GF-D8 (cell line): ENCODE measurements around the gene NXPH2.

Experiments used
- DNase-seq: peaks from one replicate; lab custom pipeline; 2025; lab: John Stamatoyannopoulos, UW

Gene NXPH2

GRCh38 chr2:138779781-138780445, at the start of gene NXPH2:
TSS of gene NXPH2 (minus strand) at chr2:138780390. CDS start at chr2:138780241, 149 bp downstream.
- no peak for DNase-seq

- no peak for DNase-seq
Measured at GRCh38 chr2:138829326-138829919, 49.2 kb upstream of the NXPH2 start.

DNA sequence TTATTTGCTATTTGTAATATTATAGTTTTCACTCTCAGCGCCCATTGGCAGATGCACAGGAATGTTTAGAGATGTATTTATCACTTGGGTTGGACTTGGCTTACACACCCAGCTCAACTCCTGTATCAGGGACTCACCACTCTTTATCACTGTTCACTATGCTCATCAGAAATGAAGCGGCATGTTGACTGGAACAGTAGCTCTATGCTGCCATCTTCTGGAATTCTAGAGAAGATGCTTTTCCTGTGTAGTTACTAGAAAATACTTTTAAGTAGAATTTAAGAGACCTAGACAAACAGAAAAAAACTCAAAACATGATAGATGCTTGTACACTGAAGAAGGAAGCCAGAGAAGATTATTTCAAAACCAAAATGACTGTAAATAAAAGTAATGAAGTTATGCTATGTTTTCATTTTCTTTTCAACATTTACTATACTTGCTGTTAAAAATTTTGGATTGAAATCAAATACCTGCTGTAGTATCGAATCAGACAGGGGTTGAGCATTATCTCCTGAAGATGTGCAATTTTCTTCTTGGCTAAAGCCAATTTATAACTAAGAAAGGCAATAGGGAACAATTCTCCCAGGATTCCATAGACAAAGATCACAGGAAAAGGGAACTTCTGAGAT, 47.4 kb upstream of the NXPH2 start:
- DNase-seq: peak; percentile 9

GRCh38 chr2:138823666-138824065, 43.5 kb upstream of the NXPH2 start:
- no peak for DNase-seq

DNA sequence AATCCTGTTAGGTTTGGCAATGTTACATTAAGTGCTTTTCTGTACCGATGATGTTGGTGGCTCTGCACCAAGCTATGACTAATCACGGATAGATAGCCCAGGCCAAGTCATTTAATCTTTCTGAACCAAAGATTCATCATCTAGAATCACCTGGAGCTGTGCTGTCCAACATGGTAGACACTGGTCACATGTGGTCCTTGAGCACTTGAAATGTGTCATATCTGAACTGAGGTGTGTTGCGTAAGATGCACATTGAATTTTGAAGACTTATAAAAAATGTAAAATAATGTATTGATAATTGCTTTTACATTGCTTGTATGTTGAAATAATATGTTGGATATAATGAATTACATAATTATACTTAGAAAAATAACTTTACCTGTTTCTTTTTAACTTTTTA, 39.8 kb upstream of the NXPH2 start:
- no peak for DNase-seq

DNA sequence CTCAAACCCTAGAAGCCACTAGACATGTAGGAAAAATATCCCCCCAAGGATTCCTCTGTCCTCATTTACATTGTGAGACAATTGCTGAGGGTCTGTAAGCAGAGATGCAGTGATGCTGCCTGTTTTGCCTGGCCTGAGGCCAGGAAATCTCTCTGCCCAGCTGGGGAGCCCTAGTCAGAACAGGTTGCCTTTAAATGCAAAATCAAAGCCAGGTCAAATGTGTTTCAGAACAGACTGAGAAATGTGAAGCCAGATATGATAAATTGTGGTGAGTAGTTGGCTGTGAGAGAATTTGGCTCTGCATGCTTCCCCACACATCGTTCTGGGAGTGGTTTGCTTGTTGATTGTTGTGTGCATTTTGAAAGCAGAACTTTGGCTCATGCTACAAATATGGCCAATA, 38.4 kb upstream of the NXPH2 start:
- DNase-seq: no peak

DNA sequence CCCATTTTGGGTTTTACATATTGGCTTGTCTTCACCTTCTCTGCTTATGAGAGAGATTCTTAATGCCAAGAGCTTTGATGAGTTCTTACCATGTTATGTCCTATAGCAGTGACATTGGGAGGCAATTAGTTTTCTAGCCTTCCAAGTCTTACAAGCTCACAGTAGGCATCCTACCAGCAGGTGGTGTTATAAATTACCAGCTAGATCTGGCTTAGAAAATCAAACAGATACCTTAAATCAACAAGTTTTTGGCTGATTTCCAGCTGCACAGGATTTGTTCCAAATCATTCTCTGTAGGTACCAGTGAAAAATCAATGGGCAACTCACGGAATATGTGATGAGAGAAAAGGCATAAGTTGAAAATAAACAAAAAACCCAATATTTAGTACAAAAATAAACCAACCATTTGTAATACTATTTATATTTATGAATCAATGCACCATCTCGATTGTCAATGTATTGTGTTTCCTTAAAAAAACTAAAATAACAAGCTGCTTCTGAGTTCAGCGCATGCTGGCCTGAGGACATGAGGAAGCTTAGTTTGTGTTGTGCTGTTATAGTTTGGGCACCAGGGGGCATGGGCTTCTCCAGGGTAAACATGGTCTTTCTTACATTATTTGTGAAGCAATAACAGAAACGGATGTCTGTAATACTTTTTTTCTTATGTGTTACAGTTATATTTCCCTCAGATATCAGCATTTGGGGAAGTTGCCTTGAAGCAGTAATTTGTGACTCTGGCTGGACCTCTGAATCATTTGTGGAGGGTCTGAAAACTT, 34.1 kb upstream of the NXPH2 start:
- no peak for DNase-seq

- DNase-seq: no peak
Measured at GRCh38 chr2:138811431-138811830, 31.2 kb upstream of the NXPH2 start.

DNA sequence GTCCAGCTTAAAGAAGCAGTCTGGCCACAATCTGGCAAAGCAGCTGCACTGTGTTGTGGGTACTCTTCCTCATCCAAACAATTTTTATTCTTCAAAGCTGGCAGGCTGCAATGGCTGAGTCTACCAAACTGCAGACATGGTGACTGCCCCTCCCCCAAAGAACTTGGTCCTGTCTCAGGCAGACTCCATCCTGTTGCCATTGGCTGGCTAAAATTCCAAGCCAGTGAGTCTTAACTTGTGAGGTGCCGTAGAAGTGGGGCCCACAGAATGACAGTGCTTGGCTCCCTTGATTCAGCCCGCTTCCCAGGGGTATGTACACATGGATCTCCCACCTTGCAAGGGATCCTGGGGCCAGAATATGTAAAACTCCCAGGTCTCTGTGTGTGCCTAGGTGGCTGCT, 14.5 kb upstream of the NXPH2 start:
- DNase-seq: no peak

DNA sequence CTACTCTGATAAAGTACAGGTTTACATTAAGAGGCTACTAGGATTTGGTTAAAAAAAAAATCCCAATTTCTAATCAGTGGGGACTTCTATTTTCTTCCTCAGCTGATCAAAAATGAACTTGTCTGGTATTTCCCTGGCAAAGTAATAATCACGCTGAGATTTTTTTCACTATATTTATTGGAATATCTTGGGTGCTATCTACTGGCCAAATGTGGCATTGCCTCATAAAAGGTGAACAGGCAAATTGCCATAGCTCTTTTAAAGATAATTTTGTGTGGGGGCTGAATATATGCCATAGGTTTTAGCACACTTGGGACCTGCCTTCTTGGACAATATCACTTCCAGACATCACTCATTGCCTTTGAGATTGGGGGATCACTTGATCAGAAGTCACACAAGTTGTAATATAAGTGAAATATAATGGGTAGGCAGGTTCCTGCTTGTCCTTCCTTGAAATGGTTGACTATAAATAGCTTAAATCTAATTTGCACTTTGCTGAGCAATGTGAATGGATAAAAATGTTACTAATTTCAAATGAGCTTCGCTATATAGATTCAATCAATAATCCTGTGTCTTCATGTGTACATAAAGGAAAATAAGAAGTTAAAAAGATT, 7.0 kb upstream of the NXPH2 start:
- DNase-seq: no peak

GRCh38 chr2:138782383-138782782, 2.2 kb upstream of the NXPH2 start:
- no peak for DNase-seq

DNA sequence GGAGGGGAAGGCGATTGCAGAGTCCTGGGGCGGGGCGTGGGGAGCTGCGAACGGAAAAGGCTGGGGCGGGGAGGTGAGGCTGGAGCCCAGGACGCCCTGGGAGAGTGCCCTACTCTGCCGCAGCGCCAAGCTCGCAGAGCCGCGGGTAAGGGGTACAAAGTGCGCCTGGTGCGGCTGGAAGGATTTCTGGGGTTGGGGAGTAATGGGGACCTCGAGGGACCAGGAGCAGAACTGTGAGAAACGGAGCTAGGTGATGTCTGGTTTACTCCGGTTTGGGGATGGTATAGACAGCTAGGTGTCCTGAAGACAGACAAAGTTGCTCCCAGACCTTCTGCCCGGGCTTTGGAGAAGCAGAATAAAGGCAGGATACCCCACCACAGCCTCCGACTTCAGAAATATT, 718 bp upstream of the NXPH2 start:
- no peak for DNase-seq

DNA sequence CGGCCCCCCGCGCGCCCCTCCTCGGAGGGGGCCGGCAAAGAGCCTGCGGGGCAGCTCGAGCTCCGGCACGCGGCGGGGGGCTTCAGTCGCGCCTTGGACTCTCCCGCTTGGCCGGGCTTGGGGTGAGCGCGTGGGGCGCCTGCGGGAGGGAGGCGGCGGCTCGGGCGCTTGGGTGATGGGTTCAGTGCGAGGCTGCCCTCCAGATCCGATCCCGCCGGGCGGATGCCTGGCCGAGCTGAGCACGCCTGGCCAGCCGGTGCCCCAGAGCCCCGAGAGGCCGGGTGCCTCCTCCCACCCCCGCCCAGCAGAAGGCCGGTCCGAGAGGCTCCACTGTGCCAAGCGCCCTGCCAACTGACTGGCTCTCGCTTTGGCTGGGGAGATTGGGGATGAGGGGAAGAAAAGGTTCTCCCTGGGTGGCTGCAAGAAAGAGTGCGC, 273 bp upstream of the NXPH2 start:
- DNase-seq: no peak

GRCh38 chr2:138779406-138779780, 797 bp downstream of the NXPH2 start:
- no peak for DNase-seq

DNA sequence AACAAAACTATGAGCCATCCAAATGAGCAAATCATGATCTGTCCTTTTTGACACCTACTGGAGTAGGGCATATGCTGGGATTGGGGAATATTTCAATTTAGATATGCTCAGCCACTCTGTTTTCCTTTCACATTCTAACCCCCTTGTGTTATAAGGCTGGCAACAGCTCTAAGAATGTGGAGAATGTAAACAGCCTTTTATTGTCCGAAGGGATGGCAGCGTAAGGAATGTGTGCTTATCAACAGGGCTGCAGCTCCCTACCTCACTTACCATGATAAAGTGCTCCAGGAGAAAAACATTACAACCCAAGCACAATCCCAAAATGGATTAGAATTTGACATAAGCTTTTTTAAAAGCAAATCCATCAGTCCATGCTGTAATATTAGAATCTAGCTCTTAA, 2.2 kb downstream of the NXPH2 start:
- DNase-seq: no peak

DNA sequence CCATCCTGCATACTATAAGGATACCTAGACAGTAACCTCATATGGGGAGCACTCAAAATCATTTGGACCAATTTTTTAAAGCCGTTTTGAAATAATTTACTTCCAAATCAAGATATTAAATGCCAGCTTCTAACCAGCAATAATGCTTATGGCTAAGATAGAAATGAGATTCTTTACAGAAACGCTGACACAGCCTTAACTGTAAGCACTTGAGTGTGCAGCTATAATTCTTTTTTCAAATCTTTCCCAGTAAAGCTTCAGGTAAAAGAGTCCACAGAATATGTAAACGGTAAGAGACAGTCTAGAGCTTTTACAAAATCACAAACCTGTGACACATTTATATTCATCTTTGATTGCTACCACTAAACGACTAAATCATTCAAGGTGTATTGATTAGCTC, 4.5 kb downstream of the NXPH2 start:
- no peak for DNase-seq

DNA sequence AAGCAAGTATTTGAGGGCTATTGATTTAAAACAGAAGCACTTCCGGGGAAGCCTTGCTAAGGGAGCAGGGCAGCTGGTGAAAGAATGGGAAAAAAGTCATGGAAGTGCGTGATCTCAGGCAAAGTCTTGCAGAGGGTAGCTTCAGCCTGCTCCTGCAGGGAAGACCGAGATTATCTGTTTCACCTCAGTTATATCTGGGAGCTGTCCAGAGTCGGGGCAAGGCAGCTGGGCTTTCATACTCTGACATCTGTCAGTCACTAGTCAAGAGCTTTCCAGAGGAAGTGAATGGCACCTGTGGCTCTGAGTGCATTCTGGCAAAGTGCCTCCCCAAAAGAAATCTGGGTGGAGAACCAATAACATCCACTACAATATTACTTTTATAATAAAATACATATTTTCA, 8.7 kb downstream of the NXPH2 start:
- no peak for DNase-seq

GRCh38 chr2:138767101-138767500, 13.1 kb downstream of the NXPH2 start:
- no peak for DNase-seq

DNA sequence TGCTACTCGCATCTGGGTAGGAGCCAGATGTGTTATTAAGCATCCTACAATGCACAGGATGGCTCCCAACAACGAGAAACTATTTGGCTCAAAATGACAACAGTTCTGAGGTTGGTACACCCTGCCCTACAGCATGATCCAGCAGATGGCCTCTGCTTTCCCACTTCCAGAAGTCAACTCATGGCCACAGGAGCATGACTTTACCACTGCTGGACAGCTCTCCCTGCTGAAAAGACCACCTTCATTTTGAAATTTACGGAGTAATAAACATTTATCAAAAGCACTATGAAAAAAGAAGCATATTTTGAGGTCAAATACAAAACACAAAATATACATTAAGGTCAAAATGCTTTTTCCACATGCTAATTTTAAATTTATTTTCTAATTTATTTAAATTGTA, 13.7 kb downstream of the NXPH2 start:
- no peak for DNase-seq

DNA sequence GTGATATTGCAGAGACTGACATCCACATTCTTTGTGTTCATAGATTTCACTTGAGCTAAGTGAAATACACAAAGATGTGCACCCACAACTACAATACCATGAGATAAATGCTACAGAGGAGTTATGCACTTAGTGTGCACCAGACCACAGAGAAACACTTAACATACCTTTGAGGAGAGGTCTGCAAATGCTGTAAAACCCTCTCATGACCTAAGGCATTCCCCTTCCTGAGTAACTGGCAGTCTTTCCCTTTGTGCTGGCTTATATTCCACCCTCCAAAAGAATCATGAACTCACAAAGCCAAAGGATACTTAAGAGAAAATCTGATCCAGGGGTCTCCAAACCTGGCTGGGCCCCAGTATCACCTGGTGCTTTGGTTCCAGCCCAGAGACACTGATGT, 16.2 kb downstream of the NXPH2 start:
- DNase-seq: no peak

DNA sequence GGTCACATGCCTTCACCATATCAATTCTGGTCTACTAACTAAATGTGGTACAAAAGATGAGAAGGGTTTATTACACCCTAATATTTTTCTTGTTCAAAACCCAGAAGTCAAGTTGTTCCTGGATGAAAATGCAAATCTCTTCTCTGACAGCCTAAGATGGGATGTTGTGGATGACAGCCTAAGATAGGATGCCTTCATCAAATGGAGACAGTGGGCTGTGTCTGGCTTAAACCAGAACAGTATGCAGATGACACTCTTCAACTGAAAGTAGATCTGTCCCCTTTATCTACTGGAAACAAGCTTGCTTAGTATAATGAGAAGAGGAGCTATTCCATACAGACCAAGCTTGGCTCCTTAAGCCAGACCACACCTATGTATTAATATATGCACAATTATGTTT, 17.7 kb downstream of the NXPH2 start:
- DNase-seq: no peak

DNA sequence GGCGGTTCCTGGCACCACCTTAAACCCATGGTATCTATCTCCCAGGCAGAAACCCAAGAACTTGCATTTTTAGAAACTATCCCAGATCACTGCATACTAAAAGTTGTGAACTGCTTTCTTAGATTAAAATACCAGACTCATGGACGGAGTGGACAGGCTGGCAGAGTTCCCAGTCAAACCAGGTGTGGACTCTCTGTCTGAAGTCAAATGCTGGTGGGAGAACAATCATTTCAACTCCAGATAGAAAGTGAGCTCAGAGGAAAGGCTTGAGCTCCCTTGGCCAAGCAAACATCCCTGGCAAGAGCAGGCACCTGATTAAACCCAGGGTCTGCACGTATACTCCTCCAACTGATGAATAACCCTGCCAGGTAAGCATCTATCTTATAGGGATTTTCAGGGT, 19.5 kb downstream of the NXPH2 start:
- DNase-seq: no peak

GRCh38 chr2:138757384-138757783, 22.8 kb downstream of the NXPH2 start:
- DNase-seq: no peak
